Measurements from ENCODE around the gene TRHDE. TPM values are rescaled to one million over a fixed set of nuclear protein-coding genes. Genes with fewer than 3 reads are reported as not detected.

The TRHDE gene
- total RNA-seq, 1 experiment from 2014 or later, result 16.5 TPM

- DNase-seq (peak; percentile 55), ATAC-seq (peak; percentile 90)
- Histone ChIP-seq H3K9me3 (ENCODE audit: low read length) (no peaks in the 10 kb centered on the region), H3K36me3 (ENCODE audit: low read depth, low read length) (no peaks in the 10 kb centered on the region), H3K27me3 (ENCODE audit: low read length) (no peaks in the 10 kb centered on the region), H3K4me1 (ENCODE audit: insufficient read depth, low read length) (peaks cover 23% of the 10 kb centered on the region), H2AFZ (ENCODE audit: low read length) (no peak overlapping the region), H4K20me1 (ENCODE audit: low read length) (no peaks in the 10 kb centered on the region), H3K9me2 (replicated peaks; ENCODE audit: low read length) (no peaks in the 10 kb centered on the region), H3K27ac (ENCODE audit: low read length) (no peak overlapping the region), H3K79me2 (ENCODE audit: low read length) (no peaks in the 10 kb centered on the region), H3K9ac (ENCODE audit: low read length) (no peak overlapping the region), H3F3A (ENCODE audit: low read length, unreplicated experiment) (no peaks in the 10 kb centered on the region), H3K4me3 (ENCODE audit: low read length) (no peak overlapping the region), H3K4me2 (ENCODE audit: low read length) (no peak overlapping the region)
- CTCF ChIA-PET, result no interaction called here
- POLR2A ChIA-PET (ENCODE audit: unreplicated experiment), result no interaction called here
- no peak for TF ChIP-seq CTCF (conservative IDR thresholded peaks at IDR 0.05; ENCODE audit: low read depth, low read length)
- TF ChIP-seq EZH2 (IDR thresholded peaks at IDR 0.05; ENCODE audit: low read length, unreplicated experiment), result no peak
- no peak for TF ChIP-seq EZH2phosphoT487 (IDR thresholded peaks at IDR 0.05; ENCODE audit: borderline replicate concordance, low read length)
- intact Hi-C loops (cut with micrococcal nuclease), result loop anchor here (5.0 kb wide), 1 partner anchor 47 kb away; no protein-coding TSS in a partner anchor
- no TSS peak for BruUV-seq (replicated peaks)
Observed at GRCh38 chr12:72543777-72544467, 271.8 kb downstream of the TRHDE start.

DNA sequence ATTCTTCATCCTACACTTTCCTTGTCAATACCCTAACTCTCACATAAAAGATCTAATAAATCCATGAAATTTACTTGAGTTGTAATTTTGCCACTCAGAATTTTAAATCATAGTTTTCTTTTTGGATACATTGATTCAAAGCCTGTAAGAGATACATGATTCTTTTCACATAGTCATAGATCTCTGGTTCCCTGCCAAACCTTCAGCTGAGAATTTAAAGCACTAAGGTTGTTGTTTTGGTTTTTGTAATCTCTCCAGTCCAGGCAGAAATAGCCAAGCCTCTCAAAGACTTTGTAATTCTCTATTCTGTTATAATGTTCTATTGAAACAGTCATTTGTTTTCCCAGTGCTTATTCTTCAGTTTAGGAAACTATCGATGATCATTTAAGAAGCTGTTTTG lies 273.9 kb downstream of the TRHDE start:
- DNase-seq (no peak), ATAC-seq (no peak)
- Histone ChIP-seq H2AFZ (ENCODE audit: low read length) (no peak overlapping the region), H3K4me3 (ENCODE audit: low read length) (no peak overlapping the region), H3K4me2 (ENCODE audit: low read length) (no peak overlapping the region), H3K9me2 (replicated peaks; ENCODE audit: low read length) (no peaks in the 10 kb centered on the region), H3K9me3 (ENCODE audit: low read length) (no peaks in the 10 kb centered on the region), H3K4me1 (ENCODE audit: insufficient read depth, low read length) (peaks cover 13% of the 10 kb centered on the region; the same call in 1 of the 2 replicates), H3K27me3 (ENCODE audit: low read length) (no peaks in the 10 kb centered on the region), H3K27ac (ENCODE audit: low read length) (no peak overlapping the region), H3K36me3 (ENCODE audit: low read depth, low read length) (no peaks in the 10 kb centered on the region), H4K20me1 (ENCODE audit: low read length) (no peaks in the 10 kb centered on the region), H3K9ac (ENCODE audit: low read length) (no peak overlapping the region), H3F3A (ENCODE audit: low read length, unreplicated experiment) (no peaks in the 10 kb centered on the region), H3K79me2 (ENCODE audit: low read length) (no peaks in the 10 kb centered on the region)
- no TSS peak for BruUV-seq (replicated peaks)
- intact Hi-C loops (cut with micrococcal nuclease), result no loop called here
- POLR2A ChIA-PET (ENCODE audit: unreplicated experiment), result no interaction called here
- CTCF ChIA-PET, result no interaction called here
- TF ChIP-seq EZH2phosphoT487 (IDR thresholded peaks at IDR 0.05; ENCODE audit: borderline replicate concordance, low read length), result no peak
- TF ChIP-seq CTCF (conservative IDR thresholded peaks at IDR 0.05; ENCODE audit: low read depth, low read length), result no peak
- TF ChIP-seq EZH2 (IDR thresholded peaks at IDR 0.05; ENCODE audit: low read length, unreplicated experiment), result no peak

DNA sequence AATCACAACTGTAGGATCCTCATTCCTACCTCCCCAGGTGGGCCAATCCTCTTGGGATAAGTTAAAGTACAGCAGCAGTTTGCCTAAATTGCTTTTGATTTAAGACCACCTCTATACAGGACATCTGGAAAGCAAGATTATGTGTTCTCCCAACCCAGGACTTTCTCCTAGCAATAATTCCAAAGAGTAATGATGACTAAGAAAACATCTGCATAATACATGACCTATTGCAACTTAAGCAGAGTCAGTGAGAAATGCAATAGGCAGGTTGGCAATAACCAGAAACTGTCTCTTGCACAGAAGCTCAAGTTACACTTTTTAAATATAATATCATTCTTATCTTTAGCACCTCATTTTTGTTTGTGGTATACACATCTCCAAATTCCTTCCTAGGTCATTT lies 275.4 kb downstream of the TRHDE start:
- DNase-seq, result peak; percentile 10
- CTCF ChIA-PET, result no interaction called here

More for the DNA sequence above, 275.4 kb downstream of the TRHDE start:
- H3K27me3 ChIP-seq (ENCODE audit: low read length), result no peaks in the 10 kb centered on the region
- intact Hi-C loops (cut with micrococcal nuclease), result no loop called here
- H3K9me2 ChIP-seq (replicated peaks; ENCODE audit: low read length), result no peaks in the 10 kb centered on the region
- no peak for TF ChIP-seq CTCF (conservative IDR thresholded peaks at IDR 0.05; ENCODE audit: low read depth, low read length)
- no peak for TF ChIP-seq EZH2phosphoT487 (IDR thresholded peaks at IDR 0.05; ENCODE audit: borderline replicate concordance, low read length)
- no peak for TF ChIP-seq EZH2 (IDR thresholded peaks at IDR 0.05; ENCODE audit: low read length, unreplicated experiment)
- H3K27ac ChIP-seq (ENCODE audit: low read length), result no peak overlapping the region
- POLR2A ChIA-PET (ENCODE audit: unreplicated experiment), result no interaction called here
- H2AFZ ChIP-seq (ENCODE audit: low read length), result no peak overlapping the region
- no peak overlapping the region for H3K9ac ChIP-seq (ENCODE audit: low read length)
- H4K20me1 ChIP-seq (ENCODE audit: low read length), result no peaks in the 10 kb centered on the region
- no peaks in the 10 kb centered on the region for H3K79me2 ChIP-seq (ENCODE audit: low read length)
- no peaks in the 10 kb centered on the region for H3K9me3 ChIP-seq (ENCODE audit: low read length)
- H3K4me2 ChIP-seq (ENCODE audit: low read length), result no peak overlapping the region
- H3F3A ChIP-seq (ENCODE audit: low read length, unreplicated experiment), result no peaks in the 10 kb centered on the region
- no peaks in the 10 kb centered on the region for H3K36me3 ChIP-seq (ENCODE audit: low read depth, low read length)
- ATAC-seq, result peak; percentile 31; the same call in 1 of the 2 replicates
- peaks cover 13% of the 10 kb centered on the region; the same call in 1 of the 2 replicates for H3K4me1 ChIP-seq (ENCODE audit: insufficient read depth, low read length)
- no TSS peak for BruUV-seq (replicated peaks)
- no peak overlapping the region for H3K4me3 ChIP-seq (ENCODE audit: low read length)
